Measurements from ENCODE around the gene PPP2R5A. TPM values are rescaled to one million over a fixed set of nuclear protein-coding genes. Genes with fewer than 3 reads are reported as not detected.

PPP2R5A gene
- total RNA-seq, 1 donor from 2014 or later, result 88.4 TPM

DNA sequence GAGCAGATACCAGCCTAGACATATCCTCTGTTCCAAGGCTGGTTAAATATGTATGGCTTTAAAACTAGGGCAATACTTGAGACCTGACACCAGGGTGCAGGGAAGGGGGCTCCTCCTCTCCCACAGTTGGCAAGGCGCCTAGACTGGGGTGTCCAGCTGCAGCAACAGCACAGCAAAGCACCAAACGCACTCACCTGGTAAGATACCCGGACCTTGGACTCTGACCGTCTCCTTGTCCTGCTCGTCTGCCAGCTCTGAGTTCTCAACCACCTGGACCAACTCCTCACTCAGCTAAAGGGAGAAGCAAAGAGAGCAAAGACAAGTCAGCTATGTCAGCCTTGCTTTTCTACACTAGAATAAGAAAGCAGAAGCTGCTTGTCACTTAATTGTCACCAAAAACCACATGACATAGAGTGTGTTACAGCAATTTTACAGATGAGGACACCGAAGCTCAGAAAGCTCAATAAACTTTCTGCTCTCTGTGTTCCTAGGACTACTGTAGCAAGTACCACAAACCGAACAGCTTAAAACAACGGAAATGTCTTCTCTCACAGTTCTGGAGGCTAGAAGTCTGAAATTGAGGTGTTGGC is 125.1 kb downstream of the PPP2R5A start:
- Histone ChIP-seq H3K9me3 (no peaks in the 10 kb centered on the region), H3K4me1 (peaks cover 5% of the 10 kb centered on the region), H3K4me3 (no peak overlapping the region), H3K27me3 (no peaks in the 10 kb centered on the region), H3K36me3 (peaks cover 28% of the 10 kb centered on the region), H3K27ac (no peak overlapping the region)
- TF ChIP-seq, protein P1, sequence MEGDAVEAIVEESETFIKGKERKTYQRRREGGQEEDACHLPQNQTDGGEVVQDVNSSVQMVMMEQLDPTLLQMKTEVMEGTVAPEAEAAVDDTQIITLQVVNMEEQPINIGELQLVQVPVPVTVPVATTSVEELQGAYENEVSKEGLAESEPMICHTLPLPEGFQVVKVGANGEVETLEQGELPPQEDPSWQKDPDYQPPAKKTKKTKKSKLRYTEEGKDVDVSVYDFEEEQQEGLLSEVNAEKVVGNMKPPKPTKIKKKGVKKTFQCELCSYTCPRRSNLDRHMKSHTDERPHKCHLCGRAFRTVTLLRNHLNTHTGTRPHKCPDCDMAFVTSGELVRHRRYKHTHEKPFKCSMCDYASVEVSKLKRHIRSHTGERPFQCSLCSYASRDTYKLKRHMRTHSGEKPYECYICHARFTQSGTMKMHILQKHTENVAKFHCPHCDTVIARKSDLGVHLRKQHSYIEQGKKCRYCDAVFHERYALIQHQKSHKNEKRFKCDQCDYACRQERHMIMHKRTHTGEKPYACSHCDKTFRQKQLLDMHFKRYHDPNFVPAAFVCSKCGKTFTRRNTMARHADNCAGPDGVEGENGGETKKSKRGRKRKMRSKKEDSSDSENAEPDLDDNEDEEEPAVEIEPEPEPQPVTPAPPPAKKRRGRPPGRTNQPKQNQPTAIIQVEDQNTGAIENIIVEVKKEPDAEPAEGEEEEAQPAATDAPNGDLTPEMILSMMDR (IDR thresholded peaks at IDR 0.05), result no peak
- intact Hi-C loops (cut with DNase I), result no loop called here
- DNase-seq (no peak), ATAC-seq (no peak)

Other genes starting within 250 kb of the PPP2R5A start
- 15.9 TPM for gene INTS7, start 249.9 kb upstream of the PPP2R5A start, total RNA-seq
- gene DTL, start 249.7 kb upstream of the PPP2R5A start, total RNA-seq, result 1.7 TPM
- 9.7 TPM for gene PACC1, start 129.5 kb downstream of the PPP2R5A start, total RNA-seq
- 45.6 TPM for gene NENF, start 147.5 kb downstream of the PPP2R5A start, total RNA-seq